GM12878 (cell line): Measurements from ENCODE around the gene MOCOS. TPM values are rescaled to one million over a fixed set of nuclear protein-coding genes. Genes with fewer than 3 reads are reported as not detected.

ENCODE experiments used
- ATAC-seq: fragments of 200-7000 bp; cut with Tn5 transposase; 3 replicates; pipeline ENCODE4 v1.9.1; 2020; ENCODE audit warnings: mild to moderate bottlenecking, moderate library complexity
- BruUV-seq: library from RNA; stranded (reverse); fragments of 400-500 nt; replicated peaks from 2 replicates; lab custom pipeline; 2021; lab: Mats Ljungman, UMichigan
- CTCF ChIA-PET: fragments of 300-600 bp; sonication (Branson Sonifier 250); formaldehyde crosslinking; extraction: SDS; loops from one replicate; lab custom pipeline; 2021; ENCODE audit warnings: inconsistent platforms; lab: Yijun Ruan, JAX
- POLR2A ChIA-PET: fragments of 350-600 bp; formaldehyde crosslinking; extraction: SDS; loops from one replicate; lab custom pipeline; 2021; ENCODE audit warnings: inconsistent platforms; lab: Charles Lee
- RAD21 ChIA-PET: fragments of 300-600 bp; sonication (Branson Sonifier 250); formaldehyde crosslinking; loops from one replicate; lab custom pipeline; 2023; ENCODE audit warnings: antibody characterized with exemption; ENCODE audit not compliant: unreplicated experiment; lab: Charles Lee
- SMC1A ChIA-PET: fragments of 300-600 bp; sonication (Branson Sonifier 250); formaldehyde crosslinking; loops from one replicate; lab custom pipeline; 2023; ENCODE audit not compliant: unreplicated experiment, uncharacterized antibody; lab: Charles Lee
- DNase-seq: peaks from one replicate; pipeline ENCODE4 v3.0.0-alpha.2; 2011; ENCODE audit warnings: low read depth, low spot score
- FAIRE-seq: peaks from 3 replicates; lab custom pipeline; 2011; peaks lifted over from hg19 to GRCh38; lab: Jason Lieb, UNC
- H2AFZ ChIP-seq: 2 replicates; pipeline ENCODE4 v1.6.0; 2011; ENCODE audit warnings: low read depth, low read length, control low read depth; ENCODE audit not compliant: control insufficient read depth
- H3K27ac ChIP-seq: 2 replicates; pipeline ENCODE4 v1.5.1; 2011; ENCODE audit warnings: control low read depth; ENCODE audit not compliant: control insufficient read depth, insufficient read depth
- H3K27me3 ChIP-seq, 2 experiments: replicated peaks in 1 of 2; 2 replicates each; pipeline versions ENCODE4 v1.6.0 to v1.6.1; 2011; ENCODE audit warnings: low read length in 1 of 2; ENCODE audit not compliant: control insufficient read depth in 2 of 2, insufficient read depth in 2 of 2
- H3K36me3 ChIP-seq, 2 experiments: 2 replicates each; pipeline ENCODE4 v1.5.1; 2011; ENCODE audit warnings: low read length in 1 of 2; ENCODE audit not compliant: control insufficient read depth in 2 of 2, insufficient read depth in 2 of 2
- H3K4me1 ChIP-seq: 2 replicates; pipeline ENCODE4 v1.6.1; 2011; ENCODE audit warnings: mild to moderate bottlenecking, low read length, moderate library complexity, mixed read lengths; ENCODE audit not compliant: control insufficient read depth, insufficient read depth
- H3K4me2 ChIP-seq: 2 replicates; pipeline ENCODE4 v1.6.0; 2011; ENCODE audit warnings: control low read depth; ENCODE audit not compliant: control insufficient read depth, insufficient read depth
- H3K4me3 ChIP-seq: fragments of 200-600 bp; sonication (generic); 2 replicates; pipeline ENCODE4 v1.5.1; 2016
- H3K79me2 ChIP-seq: 2 replicates; pipeline ENCODE4 v1.6.0; 2011; ENCODE audit warnings: low read length; ENCODE audit not compliant: control insufficient read depth, insufficient read depth
- H3K9ac ChIP-seq: 2 replicates; pipeline ENCODE4 v1.8.0; 2011; ENCODE audit warnings: low read length, control low read depth, mixed read lengths; ENCODE audit not compliant: control insufficient read depth, insufficient read depth
- H3K9me3 ChIP-seq: replicated peaks from 3 replicates; pipeline ENCODE4 v1.5.1; 2011; ENCODE audit warnings: mild to moderate bottlenecking, low read length; ENCODE audit not compliant: control insufficient read depth, insufficient read depth
- H4K20me1 ChIP-seq: 2 replicates; pipeline ENCODE4 v1.6.0; 2011; ENCODE audit not compliant: control insufficient read depth, insufficient read depth
- ATF7 ChIP-seq: fragments of 450-650 bp; IDR thresholded peaks from 2 replicates; pipeline ENCODE4 v1.6.1; 2016; ENCODE audit warnings: low read depth, mild to moderate bottlenecking
- CEBPB ChIP-seq, 2 experiments: fragments of 150-350 bp in 1 of 2; IDR thresholded peaks; 2 replicates each; pipeline ENCODE4 v1.6.1; 2012 to 2014; ENCODE audit warnings: low read depth in 2 of 2, low read length in 2 of 2, borderline replicate concordance in 1 of 2, inconsistent platforms in 1 of 2
- DPF2 ChIP-seq: fragments of 450-650 bp; IDR thresholded peaks from 2 replicates; pipeline ENCODE4 v1.6.1; 2017; ENCODE audit warnings: mild to moderate bottlenecking
- ESRRA ChIP-seq: IDR thresholded peaks from 2 replicates; pipeline ENCODE4 v1.6.1; 2012; ENCODE audit warnings: mild to moderate bottlenecking, low read length, improper control_type of control experiment
- IKZF2 ChIP-seq, 2 experiments: fragments of 450-650 bp; IDR thresholded peaks; 2 replicates each; pipeline ENCODE4 v1.6.1; 2017; ENCODE audit warnings: mild to moderate bottlenecking in 2 of 2, moderate library complexity in 2 of 2
- IRF4 ChIP-seq: IDR thresholded peaks from 2 replicates; pipeline ENCODE4 v1.6.1; 2011; ENCODE audit warnings: low read depth, low read length
- NKRF ChIP-seq: fragments of 450-650 bp; conservative IDR thresholded peaks from 2 replicates; pipeline ENCODE4 v1.6.1; 2017; ENCODE audit warnings: mild to moderate bottlenecking, moderate library complexity
- RAD51 ChIP-seq: fragments of 450-650 bp; IDR thresholded peaks from 2 replicates; pipeline ENCODE4 v1.6.1; 2016; ENCODE audit warnings: moderate library complexity, mild to moderate bottlenecking, inconsistent platforms
- RFX5 ChIP-seq: IDR thresholded peaks from 2 replicates; pipeline ENCODE4 v1.6.1; 2011; ENCODE audit warnings: low read depth, low read length, improper control_type of control experiment
- SPI1 ChIP-seq: IDR thresholded peaks from 2 replicates; pipeline ENCODE4 v1.6.1; 2011; ENCODE audit warnings: low read depth, mild to moderate bottlenecking, low read length, moderate library complexity, borderline replicate concordance; ENCODE audit not compliant: insufficient read depth
- STAT1 ChIP-seq: fragments of 450-650 bp; conservative IDR thresholded peaks from 2 replicates; pipeline ENCODE4 v1.6.1; 2014; ENCODE audit warnings: antibody characterized with exemption, mild to moderate bottlenecking
- USF1 ChIP-seq: IDR thresholded peaks from 2 replicates; pipeline ENCODE4 v1.6.1; 2011; ENCODE audit warnings: borderline replicate concordance, low read depth, mild to moderate bottlenecking, moderate library complexity, mixed read lengths, low read length; ENCODE audit not compliant: insufficient read depth; ENCODE audit errors: extremely low read length
- WGBS: methylation state at CpG from one replicate; pipeline ENCODE4 v1.1.6; 2016; ENCODE audit warnings: low lambda C conversion rate; ENCODE audit not compliant: insufficient replicate concordance, insufficient coverage; ENCODE audit errors: missing lambda C conversion rate; 5-methylcytosine and 5-hydroxymethylcytosine counted together
- in situ Hi-C: fragments of 300-500 bp; cut with MboI; formaldehyde crosslinking; loops from 9 replicates; pipeline ENCODE4 v1.14.3; 2018; ENCODE audit warnings: mixed read lengths
- intact Hi-C: fragments of 100-400 bp; cut with micrococcal nuclease; formaldehyde crosslinking; loops from one replicate; pipeline ENCODE4 v1.14.2; 2022; ENCODE audit not compliant: unreplicated experiment
- polyA plus RNA-seq, 11 experiments: library from polyadenylated mRNA; depleted of rRNA in 4 of 11; unstranded in 6 of 11; stranded (reverse) in 5 of 11; fragments of >200 nt; fragmentation: Nextera tagmentation in 4 of 11; fragmentation: Illumina TruSeq in 1 of 11; extraction: Ambion mirVana in 4 of 11; extraction: Trizol in 1 of 11; gene quantifications; 1 replicate in 1 of 11; 2 replicates in 10 of 11; pipeline versions ENCODE4 v1.2.1 to v1.2.3, GENCODE V29; 2011 to 2016; ENCODE audit warnings: inconsistent platforms in 2 of 11, missing spikeins in 2 of 11, low read depth in 1 of 11
- total RNA-seq, 4 experiments: library from RNA; depleted of rRNA in 3 of 4; stranded (reverse); fragments of >200 nt in 3 of 4; fragmentation: Illumina TruSeq in 1 of 4; extraction: Trizol in 1 of 4; gene quantifications; 2 replicates each; pipeline versions ENCODE4 v1.2.1 to v1.2.3, GENCODE V29; 2013 to 2021
- TF ChIP-seq, protein P1 (sequence below): fragments of 450-650 bp; formaldehyde crosslinking; IDR thresholded peaks from 2 replicates; pipeline ENCODE4 v1.5.0; 2022; ENCODE audit warnings: mild to moderate bottlenecking, missing genetic modification characterization
- TF ChIP-seq, protein P2 (sequence below): IDR thresholded peaks from 2 replicates; pipeline ENCODE4 v1.6.1; 2012; ENCODE audit warnings: mild to moderate bottlenecking, low read depth, low read length

The MOCOS gene
- total and polyA plus RNA-seq, 10 of the 15 experiments (the other 5 are each of a cell fraction or from before 2014, with no cell fraction given): 0.16 to 0.56 (median 0.33) TPM

DNA sequence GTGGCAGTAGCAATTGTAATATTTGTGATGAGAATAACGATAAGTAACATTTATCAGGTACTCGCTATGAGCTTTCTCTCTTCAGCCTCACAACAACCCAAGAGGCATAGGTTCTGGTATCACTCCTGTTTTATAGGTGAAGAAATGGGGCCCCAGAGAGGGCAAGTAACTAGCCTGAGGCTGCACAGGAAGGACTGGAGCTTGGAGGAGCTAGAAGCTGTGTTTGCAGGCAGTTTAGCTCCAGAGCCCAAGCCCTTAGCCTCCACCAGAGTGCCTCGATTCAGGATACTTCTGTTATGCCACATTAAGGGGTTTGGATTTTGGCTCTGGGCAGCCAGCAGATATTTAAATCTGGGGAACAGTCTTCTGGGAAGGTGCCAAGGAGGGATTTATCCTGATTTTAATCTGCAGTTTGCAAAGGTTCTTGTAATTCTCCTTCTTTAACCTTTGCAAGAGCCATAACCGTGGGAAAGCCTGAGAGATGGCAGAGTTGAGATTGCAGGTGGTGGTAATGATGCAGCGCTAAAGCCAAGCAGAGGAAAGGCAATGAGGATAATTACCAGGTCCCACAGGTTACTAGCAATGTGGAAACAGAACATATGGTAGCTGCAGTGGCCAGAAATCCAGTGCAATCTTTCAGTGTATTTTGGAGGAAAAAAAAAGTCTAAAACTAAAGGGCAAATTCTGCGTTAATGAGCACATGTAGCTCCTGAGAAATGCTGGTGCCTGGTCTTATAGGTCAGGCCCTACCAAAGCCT is 9.1 kb downstream of the MOCOS start:
- Histone ChIP-seq H3K4me2 (no peak overlapping the region), H3K36me3 (no peaks in the 10 kb centered on the region; a peak in 1 of 4 replicates), H3K4me3 (no peak overlapping the region), H3K27ac (no peak overlapping the region)
- CTCF ChIA-PET: interaction anchor here (1.5 to 1.9 kb wide), 2 partner anchors 32 to 86 kb away, joined by 3 to 5 read pairs; no protein-coding TSS in a partner anchor
- 64% methylated on average over 6 of the region's 6 CpGs for WGBS
- no peak for DNase-seq
- no TSS peak for BruUV-seq
- TF ChIP-seq DPF2 (no peak), STAT1 (no peak), SPI1 (no peak), USF1 (no peak), RFX5 (no peak), NKRF (no peak), ESRRA (no peak), IKZF2 (IDR thresholded peaks at IDR 0.05) (no peak), CEBPB (IDR thresholded peaks at IDR 0.05; ENCODE audit: borderline replicate concordance in 1 of 2, low read depth in 2 of 2, low read length in 2 of 2) (no peak), ATF7 (no peak), IRF4 (no peak), RAD51 (no peak)
- TF ChIP-seq, protein P1, sequence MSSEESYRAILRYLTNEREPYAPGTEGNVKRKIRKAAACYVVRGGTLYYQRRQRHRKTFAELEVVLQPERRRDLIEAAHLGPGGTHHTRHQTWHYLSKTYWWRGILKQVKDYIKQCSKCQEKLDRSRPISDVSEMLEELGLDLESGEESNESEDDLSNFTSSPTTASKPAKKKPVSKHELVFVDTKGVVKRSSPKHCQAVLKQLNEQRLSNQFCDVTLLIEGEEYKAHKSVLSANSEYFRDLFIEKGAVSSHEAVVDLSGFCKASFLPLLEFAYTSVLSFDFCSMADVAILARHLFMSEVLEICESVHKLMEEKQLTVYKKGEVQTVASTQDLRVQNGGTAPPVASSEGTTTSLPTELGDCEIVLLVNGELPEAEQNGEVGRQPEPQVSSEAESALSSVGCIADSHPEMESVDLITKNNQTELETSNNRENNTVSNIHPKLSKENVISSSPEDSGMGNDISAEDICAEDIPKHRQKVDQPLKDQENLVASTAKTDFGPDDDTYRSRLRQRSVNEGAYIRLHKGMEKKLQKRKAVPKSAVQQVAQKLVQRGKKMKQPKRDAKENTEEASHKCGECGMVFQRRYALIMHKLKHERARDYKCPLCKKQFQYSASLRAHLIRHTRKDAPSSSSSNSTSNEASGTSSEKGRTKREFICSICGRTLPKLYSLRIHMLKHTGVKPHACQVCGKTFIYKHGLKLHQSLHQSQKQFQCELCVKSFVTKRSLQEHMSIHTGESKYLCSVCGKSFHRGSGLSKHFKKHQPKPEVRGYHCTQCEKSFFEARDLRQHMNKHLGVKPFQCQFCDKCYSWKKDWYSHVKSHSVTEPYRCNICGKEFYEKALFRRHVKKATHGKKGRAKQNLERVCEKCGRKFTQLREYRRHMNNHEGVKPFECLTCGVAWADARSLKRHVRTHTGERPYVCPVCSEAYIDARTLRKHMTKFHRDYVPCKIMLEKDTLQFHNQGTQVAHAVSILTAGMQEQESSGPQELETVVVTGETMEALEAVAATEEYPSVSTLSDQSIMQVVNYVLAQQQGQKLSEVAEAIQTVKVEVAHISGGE: no peak
- TF ChIP-seq, protein P2, sequence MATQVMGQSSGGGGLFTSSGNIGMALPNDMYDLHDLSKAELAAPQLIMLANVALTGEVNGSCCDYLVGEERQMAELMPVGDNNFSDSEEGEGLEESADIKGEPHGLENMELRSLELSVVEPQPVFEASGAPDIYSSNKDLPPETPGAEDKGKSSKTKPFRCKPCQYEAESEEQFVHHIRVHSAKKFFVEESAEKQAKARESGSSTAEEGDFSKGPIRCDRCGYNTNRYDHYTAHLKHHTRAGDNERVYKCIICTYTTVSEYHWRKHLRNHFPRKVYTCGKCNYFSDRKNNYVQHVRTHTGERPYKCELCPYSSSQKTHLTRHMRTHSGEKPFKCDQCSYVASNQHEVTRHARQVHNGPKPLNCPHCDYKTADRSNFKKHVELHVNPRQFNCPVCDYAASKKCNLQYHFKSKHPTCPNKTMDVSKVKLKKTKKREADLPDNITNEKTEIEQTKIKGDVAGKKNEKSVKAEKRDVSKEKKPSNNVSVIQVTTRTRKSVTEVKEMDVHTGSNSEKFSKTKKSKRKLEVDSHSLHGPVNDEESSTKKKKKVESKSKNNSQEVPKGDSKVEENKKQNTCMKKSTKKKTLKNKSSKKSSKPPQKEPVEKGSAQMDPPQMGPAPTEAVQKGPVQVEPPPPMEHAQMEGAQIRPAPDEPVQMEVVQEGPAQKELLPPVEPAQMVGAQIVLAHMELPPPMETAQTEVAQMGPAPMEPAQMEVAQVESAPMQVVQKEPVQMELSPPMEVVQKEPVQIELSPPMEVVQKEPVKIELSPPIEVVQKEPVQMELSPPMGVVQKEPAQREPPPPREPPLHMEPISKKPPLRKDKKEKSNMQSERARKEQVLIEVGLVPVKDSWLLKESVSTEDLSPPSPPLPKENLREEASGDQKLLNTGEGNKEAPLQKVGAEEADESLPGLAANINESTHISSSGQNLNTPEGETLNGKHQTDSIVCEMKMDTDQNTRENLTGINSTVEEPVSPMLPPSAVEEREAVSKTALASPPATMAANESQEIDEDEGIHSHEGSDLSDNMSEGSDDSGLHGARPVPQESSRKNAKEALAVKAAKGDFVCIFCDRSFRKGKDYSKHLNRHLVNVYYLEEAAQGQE: no peak
- TF ChIP-seq, all 136 proteins: peak for 0
- Histone ChIP-seq H3K9ac (no peak overlapping the region), H3K79me2 (no peaks in the 10 kb centered on the region), H3K27me3 (no peaks in the 10 kb centered on the region), H3K9me3 (no peaks in the 10 kb centered on the region), H4K20me1 (no peaks in the 10 kb centered on the region), H3K4me1 (no peaks in the 10 kb centered on the region; the same call in 1 of the 2 replicates), H2AFZ (no peak overlapping the region)
- ATAC-seq (no peak), FAIRE-seq (no peak)
- SMC1A ChIA-PET: no interaction called here
- in situ Hi-C loops (no loop called here), intact Hi-C loops (no loop called here)
- RAD21 ChIA-PET: no interaction called here
- POLR2A ChIA-PET: no interaction called here
